Inferior parietal cortex (tissue), 1 donor: ENCODE measurements around the gene CAPS2.
A peak's percentile ranks its signal among the peaks of the same experiment; 100 is the strongest.
"Not testable (repeated sequence)": the region's sequence is repeated elsewhere in the genome, so short reads cannot be mapped to it uniquely, and the experiment has no call there.

ENCODE experiments used
- DNase-seq: peaks from one replicate; pipeline ENCODE4 v3.0.0-alpha.2; 2016; ENCODE audit errors: extremely low spot score

Gene CAPS2

GRCh38 chr12:75329918-75330826 is at the start of gene CAPS2:
CAPS2 (minus strand) TSS chr12:75330324; CDS start chr12:75326498, 3,826 bp downstream.
- peak; percentile 74 for DNase-seq

DNA sequence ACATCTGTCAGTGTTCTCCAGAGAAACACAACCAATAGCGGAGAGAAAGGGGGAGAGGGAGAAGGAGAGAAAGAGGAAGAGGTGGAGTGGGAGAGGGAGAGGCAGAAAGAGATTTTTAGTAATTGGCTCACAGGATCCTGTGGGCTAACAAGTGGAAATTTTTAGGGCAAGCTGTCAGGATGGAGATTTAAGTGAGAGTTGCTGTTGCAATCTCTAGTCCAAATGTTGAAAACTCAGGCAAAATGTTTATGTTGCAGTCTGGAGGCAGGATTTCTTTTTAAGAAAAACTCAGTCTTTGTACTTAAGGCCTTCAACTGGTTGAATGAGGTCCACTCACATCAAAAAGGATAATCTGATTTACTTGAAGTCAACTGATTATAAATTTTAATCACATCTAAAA is 48.2 kb upstream of the CAPS2 start:
- DNase-seq: peak; percentile 33

DNA sequence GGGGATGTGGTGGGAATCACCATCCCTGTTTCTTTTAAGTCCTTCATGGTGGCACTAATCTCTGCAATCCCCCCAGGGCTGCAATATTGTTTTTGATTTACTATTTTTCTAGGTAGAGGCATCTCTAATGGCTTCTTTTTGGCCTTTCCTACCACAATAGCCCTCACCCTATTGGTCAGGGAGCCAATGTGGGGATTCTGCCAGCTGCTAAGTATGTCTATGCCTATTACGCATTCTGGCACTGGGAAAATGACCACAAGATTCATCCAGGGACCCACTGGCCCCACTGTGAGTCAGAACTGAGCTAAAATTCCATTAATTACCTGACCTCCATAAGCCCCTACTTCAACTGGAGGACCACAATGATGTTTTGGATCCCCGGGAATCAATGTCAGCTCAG is 44.8 kb upstream of the CAPS2 start:
- DNase-seq: no peak

DNA sequence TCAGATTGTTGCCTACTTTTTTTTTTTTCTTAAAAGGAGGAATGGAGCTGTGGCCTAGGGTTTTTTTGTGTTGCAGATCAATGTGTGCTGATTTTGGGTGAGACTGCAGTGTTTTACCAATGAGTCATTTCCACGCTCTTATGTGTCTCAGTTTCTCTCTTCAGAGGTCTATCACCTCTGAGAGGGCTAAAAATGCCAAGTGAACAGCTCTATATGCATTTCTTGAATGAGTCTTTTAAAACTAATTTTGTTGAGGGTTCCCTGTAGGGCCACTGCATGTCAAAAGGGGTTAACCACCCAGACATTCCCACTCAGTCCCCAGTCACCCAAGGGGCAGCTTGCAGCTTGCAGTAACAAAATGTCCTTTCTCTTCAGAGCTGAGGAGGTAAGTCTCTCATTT is 36.5 kb upstream of the CAPS2 start:
- DNase-seq: no peak

DNA sequence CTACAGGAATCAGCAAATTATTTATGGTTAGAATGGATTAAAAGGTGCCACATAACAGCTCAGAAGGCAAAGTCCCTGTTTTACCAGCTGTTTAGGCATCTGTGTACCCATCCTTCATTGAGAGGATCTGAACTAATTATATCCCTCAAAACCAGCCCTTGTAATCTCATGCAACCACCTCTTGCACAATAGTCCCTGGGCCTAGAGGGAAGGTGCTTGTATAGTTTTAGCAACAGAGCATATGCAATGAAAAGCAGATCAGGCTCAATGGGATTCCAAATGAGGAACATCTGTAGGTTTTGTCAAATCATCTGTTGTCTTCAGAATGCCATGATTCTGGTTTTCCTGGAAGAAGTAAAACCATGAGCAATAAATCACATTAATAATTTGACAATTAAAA is 34.8 kb upstream of the CAPS2 start:
- DNase-seq: no peak

- no peak for DNase-seq
Measured at GRCh38 chr12:75361408-75361807, 31.3 kb upstream of the CAPS2 start.

DNA sequence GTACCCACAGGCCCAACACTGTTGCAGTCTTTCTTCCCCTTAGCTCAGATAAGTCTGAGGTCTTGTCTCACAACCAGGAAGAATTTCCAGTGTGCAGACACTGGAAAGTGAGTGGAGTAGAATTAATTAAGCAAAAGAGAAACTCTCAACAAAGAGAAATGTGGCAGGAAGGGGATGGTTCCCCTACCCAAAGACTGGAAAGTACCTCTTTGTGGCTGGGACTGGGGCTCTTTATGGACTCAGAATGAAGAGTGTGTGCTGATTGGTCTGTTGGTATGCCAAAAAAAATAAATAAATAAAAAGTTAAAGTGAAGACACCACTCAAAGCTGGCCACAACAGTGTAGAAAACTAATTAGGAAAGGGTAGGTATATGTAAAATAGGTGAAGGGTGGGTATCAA is 30.8 kb upstream of the CAPS2 start:
- no peak for DNase-seq

DNA sequence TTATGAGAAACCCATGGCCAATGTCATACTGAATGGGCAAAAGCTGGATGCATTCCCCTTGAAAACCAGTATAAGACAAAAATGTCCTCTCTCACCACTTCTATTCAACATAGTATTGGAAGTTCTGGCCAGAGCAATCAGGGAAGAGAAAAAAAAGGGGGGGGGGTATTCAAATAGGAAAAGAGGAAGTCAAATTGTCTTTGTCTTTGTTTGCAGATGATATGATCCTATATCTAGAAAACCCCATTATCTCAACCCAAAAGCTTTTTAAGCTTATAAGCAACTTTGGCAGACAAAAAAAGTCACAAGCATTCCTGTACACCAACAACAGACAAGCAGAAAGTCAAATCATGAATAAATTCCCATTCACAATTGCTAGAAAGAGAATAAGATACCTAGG is 23.9 kb upstream of the CAPS2 start:
- DNase-seq: no peak

DNA sequence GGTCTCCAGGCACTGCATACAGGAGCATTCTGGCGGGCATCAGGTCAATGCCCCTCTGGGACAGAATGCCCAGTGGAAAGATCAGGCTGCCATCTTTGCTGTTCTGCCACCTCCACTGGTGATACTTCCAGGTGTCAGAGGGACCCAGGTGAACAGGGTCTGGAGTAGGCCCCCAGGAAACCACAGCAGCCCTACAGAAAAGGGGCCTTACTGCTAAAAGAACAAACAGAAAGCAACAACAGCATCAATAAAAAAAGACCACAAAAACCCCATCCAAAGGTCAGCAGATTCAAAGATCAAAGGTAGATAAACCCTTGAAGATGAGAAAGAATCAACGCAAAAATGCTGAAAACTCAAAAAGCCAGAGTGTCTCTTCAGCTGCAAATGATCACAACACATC is 20.3 kb upstream of the CAPS2 start:
- no peak for DNase-seq

DNA sequence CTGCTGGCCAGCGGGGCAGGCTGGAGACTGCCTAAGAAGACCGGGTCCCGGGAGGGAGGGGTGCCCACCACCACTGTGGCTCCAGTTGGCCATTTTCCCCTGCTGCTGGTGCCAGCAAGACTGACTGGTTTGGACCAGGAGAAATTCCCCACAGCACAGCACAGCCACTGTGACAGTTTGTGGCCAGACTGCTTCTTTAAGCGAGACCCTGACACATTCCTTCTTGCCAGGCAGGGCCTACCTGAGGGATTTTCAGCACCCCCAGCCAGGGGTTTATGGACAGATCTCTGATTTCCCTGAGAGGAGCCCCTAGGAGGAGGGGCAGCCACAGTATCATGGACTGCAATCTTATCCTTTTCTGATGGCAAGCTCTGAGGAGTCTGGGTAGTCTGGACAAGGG is 19.8 kb upstream of the CAPS2 start:
- DNase-seq: no peak

DNA sequence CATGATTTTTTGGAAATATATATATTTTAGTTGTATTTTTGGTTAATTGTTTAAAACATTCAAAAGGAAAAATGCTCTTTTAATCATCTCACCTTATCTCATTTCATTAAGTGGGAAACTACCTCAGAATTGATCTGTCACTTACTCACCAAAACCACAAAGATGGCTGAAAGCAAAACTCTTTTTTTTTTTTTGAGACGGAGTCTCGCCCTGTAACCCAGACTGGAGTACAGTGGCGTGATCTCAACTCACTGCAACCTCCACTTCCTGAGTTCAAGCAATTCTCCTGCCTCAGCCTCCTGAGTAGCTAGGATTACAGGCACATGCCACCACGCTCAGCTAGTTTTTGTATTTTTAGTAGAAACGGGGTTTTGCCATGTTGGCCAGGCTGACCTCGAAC is 16.1 kb upstream of the CAPS2 start:
- DNase-seq: not testable (repeated sequence)

- no peak for DNase-seq
Measured at GRCh38 chr12:75345531-75345930, 15.4 kb upstream of the CAPS2 start.

- DNase-seq: no peak
Measured at GRCh38 chr12:75341873-75342272, 11.7 kb upstream of the CAPS2 start.

DNA sequence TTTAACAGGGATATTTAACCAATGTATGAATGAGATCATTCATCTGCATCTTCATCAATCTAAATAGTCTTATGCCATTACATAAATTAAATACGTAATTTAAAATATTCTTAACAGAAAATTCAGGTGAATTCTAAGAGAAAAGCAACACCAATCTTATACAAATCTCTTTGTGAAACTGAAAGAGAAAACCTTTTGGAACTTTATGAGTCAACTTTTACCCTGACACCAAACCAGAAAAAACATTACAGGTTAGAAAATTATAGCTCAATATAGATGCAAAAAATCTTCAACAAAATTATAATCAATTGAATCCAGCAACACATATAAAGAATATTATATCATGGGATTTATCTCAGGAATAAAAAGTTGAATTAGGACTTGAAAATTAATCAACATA is 7.8 kb upstream of the CAPS2 start:
- DNase-seq: no peak

- peak; percentile 95 for DNase-seq
Measured at GRCh38 chr12:75334384-75335030, 4.4 kb upstream of the CAPS2 start, which contains the start of gene GLIPR1L1. GLIPR1L1 (plus strand) TSS chr12:75334670; CDS start chr12:75334729, 59 bp downstream.

GRCh38 chr12:75327642-75328041 is 2.5 kb downstream of the CAPS2 start:
- no peak for DNase-seq

GRCh38 chr12:75323663-75324062 is 6.5 kb downstream of the CAPS2 start:
- no peak for DNase-seq

DNA sequence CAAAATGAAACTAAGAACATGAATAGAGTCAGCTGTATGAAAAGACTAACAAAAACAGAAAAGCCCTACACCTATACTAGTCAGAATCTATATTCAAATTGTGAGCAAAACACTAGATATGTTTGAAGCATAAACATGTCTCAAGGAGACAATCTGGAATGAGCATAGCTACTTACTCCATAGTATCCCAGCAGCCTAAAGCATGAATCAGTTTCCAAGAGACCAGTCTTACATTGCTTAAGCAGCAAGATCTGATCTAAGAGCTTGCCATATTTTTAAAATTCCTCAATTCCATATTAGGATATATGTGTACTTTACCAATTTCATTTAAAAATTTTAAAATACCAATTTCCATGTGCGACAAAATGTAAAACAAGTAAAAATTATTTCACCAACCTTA is 7.7 kb downstream of the CAPS2 start:
- no peak for DNase-seq

DNA sequence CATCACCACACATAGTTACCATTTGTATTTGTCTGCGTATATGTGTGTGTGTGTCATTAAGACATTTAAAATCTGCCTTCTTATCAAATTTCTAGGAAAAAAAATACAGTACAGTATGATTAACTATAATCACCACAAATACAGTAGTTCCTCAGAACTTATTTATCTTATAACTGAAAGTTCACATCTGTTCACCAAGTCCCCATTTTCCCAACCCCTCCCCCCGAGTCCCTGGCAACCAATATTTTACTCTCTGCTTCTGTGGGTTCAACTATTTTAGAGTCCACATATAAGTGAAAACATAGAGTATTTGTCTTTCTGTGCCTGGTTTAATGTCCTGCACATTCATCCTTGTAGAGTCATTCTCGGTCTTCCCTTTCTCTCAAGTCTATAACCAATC is 12.3 kb downstream of the CAPS2 start:
- DNase-seq: no peak

DNA sequence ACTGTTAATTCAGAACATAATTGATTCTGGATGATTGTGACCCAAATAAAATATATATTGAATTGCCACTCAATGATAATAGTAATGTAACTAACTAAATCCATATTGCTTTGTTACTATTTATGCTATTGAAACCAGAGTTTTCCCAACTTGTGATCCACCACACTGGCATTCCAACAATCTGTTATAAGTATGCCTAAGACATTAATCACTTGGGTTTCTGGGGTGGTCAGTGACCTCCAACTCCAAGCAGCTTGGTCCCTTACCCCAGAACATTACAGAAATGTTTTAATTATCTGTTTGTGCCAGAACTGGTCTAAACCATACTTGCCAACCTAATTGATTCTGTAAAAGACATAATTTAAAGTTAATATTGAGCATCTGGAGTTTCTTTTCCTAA is 14.6 kb downstream of the CAPS2 start:
- DNase-seq: no peak

DNA sequence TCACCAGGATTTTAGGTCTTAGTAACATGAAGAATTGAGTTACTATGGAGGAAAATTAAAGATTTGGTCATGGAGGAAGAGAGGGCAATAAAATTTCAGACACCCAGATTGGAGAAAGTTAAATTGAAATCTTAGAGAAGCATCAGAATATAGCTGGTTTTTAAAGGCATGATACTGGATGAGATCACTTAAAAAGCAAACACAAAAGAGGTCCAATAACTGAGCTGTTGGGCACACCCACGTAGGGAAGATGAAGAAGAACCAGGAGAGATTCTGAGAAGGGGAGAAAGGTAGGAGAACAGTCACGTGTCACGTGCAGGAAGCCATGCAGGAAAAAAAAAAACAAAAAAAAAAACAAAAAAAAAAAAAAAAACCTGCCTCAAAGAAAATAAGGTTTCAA is 18.8 kb downstream of the CAPS2 start:
- DNase-seq: no peak

- DNase-seq: no peak
Measured at GRCh38 chr12:75308279-75308678, 21.8 kb downstream of the CAPS2 start.
